ENCODE results near the gene GNAZ.

- TF ChIP-seq GATA2 (IDR thresholded peaks at IDR 0.05; ENCODE audit: low read depth, low read length) = peak; percentile 70
- no peak for TF ChIP-seq GATA3 (IDR thresholded peaks at IDR 0.05; ENCODE audit: low read depth, low read length)
Measured at GRCh38 chr22:23077627-23078461, 7.5 kb downstream of the GNAZ start.
